Keratinocyte (primary cell): ENCODE data around the gene TMEM217.

Experiments used
- EZH2 ChIP-seq: IDR thresholded peaks from one replicate; pipeline ENCODE4 v1.6.1; 2012; ENCODE audit warnings: inconsistent platforms, mild to moderate bottlenecking, low read length, moderate library complexity
- TF ChIP-seq, protein P1 (sequence below), 3 experiments: IDR thresholded peaks in 1 of 3; conservative IDR thresholded peaks in 1 of 3; optimal IDR thresholded peaks in 1 of 3; 2 replicates in 2 of 3; 3 replicates in 1 of 3; pipeline versions ENCODE3 to v1.5.1; 2011; ENCODE audit warnings: low read length in 3 of 3, mild to moderate bottlenecking in 3 of 3, moderate library complexity in 2 of 3, control low read depth in 1 of 3, inconsistent platforms in 1 of 3; ENCODE audit not compliant: insufficient read depth in 2 of 3; ENCODE audit errors: extremely low read depth in 1 of 3

DNA sequence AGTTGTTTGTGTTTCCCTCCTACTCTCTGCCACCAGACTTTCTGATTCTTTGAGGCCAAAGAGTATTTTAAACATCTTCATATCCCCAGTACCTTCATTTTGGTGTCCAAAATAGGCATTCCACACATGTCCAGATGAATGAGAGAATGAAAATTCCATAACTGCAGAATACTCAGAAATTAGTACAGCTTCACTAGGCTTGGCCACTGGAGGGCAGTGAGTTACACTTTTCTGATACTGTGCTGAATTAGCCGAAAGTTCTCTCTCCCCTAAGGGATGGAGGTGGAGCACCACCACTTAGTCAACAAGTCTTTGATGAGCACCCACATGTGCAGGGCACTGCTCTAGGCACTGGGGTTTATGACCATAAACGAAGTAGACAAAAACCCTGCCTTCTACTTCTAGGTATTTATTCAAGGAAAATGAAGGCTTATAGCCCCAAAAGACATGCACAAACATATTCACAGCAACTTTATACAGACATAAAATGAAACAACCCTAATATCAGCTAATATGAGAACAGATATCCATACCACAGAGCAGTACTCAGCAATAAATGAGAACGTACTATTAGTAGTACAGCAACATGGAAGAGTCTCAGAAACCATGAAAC lies 46.1 kb upstream of the TMEM217 start:
- TF ChIP-seq, protein P1, sequence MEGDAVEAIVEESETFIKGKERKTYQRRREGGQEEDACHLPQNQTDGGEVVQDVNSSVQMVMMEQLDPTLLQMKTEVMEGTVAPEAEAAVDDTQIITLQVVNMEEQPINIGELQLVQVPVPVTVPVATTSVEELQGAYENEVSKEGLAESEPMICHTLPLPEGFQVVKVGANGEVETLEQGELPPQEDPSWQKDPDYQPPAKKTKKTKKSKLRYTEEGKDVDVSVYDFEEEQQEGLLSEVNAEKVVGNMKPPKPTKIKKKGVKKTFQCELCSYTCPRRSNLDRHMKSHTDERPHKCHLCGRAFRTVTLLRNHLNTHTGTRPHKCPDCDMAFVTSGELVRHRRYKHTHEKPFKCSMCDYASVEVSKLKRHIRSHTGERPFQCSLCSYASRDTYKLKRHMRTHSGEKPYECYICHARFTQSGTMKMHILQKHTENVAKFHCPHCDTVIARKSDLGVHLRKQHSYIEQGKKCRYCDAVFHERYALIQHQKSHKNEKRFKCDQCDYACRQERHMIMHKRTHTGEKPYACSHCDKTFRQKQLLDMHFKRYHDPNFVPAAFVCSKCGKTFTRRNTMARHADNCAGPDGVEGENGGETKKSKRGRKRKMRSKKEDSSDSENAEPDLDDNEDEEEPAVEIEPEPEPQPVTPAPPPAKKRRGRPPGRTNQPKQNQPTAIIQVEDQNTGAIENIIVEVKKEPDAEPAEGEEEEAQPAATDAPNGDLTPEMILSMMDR (optimal IDR thresholded peaks at IDR 0.05 in 1 of 3, IDR thresholded peaks at IDR 0.05 in 1 of 3, conservative IDR thresholded peaks at IDR 0.05 in 1 of 3; ENCODE audit: extremely low read depth in 1 of 3, insufficient read depth in 2 of 3, low read length in 3 of 3): peak; percentile 57 to 75 (median 67)
- TF ChIP-seq EZH2: no peak
